Measurements from ENCODE around the gene SLC2A9.

The SLC2A9 gene

GRCh38 chr4:9899306-9900055, 121.8 kb downstream of the SLC2A9 start:
- H3K9me3 ChIP-seq (ENCODE audit: insufficient read depth, low read depth, low read length) = no peaks in the 10 kb centered on the region
- no peaks in the 10 kb centered on the region for H3F3A ChIP-seq (ENCODE audit: low read depth)
- H4K20me1 ChIP-seq (ENCODE audit: insufficient read depth, low read length, poor library complexity, severe bottlenecking) = no peaks in the 10 kb centered on the region
- no peaks in the 10 kb centered on the region for H3K79me2 ChIP-seq (ENCODE audit: insufficient read depth, low read length)
- H2AFZ ChIP-seq (ENCODE audit: low read length) = no peak overlapping the region
- no peak for TF ChIP-seq CTCF (conservative IDR thresholded peaks at IDR 0.05; ENCODE audit: low read length)
- no peak for TF ChIP-seq EZH2phosphoT487 (IDR thresholded peaks at IDR 0.05; ENCODE audit: borderline replicate concordance)
- H3K36me3 ChIP-seq (ENCODE audit: insufficient read depth, low read length) = no peaks in the 10 kb centered on the region
- H3K4me1 ChIP-seq (ENCODE audit: insufficient read depth, low read length, poor library complexity, severe bottlenecking) = no peaks in the 10 kb centered on the region
- no peaks in the 10 kb centered on the region for H3K27me3 ChIP-seq (ENCODE audit: insufficient read depth, low read length, poor library complexity, severe bottlenecking)
- H3K4me2 ChIP-seq (ENCODE audit: low read depth, low read length, poor library complexity, severe bottlenecking) = no peak overlapping the region
- no peak overlapping the region for H3K4me3 ChIP-seq (ENCODE audit: low read length, poor library complexity, severe bottlenecking)
- no peaks in the 10 kb centered on the region for H3K9me2 ChIP-seq (replicated peaks; ENCODE audit: low read depth, low read length)
- H3K9ac ChIP-seq (ENCODE audit: low read depth, low read length, poor library complexity, severe bottlenecking) = no peak overlapping the region

- Histone ChIP-seq H3K27me3 (ENCODE audit: insufficient read depth, low read length, poor library complexity, severe bottlenecking) (no peaks in the 10 kb centered on the region), H3K9ac (ENCODE audit: low read depth, low read length, poor library complexity, severe bottlenecking) (no peak overlapping the region), H3K4me1 (ENCODE audit: insufficient read depth, low read length, poor library complexity, severe bottlenecking) (no peaks in the 10 kb centered on the region), H3K9me3 (ENCODE audit: insufficient read depth, low read depth, low read length) (no peaks in the 10 kb centered on the region), H2AFZ (ENCODE audit: low read length) (no peak overlapping the region), H3K4me3 (ENCODE audit: low read length, poor library complexity, severe bottlenecking) (no peak overlapping the region), H4K20me1 (ENCODE audit: insufficient read depth, low read length, poor library complexity, severe bottlenecking) (no peaks in the 10 kb centered on the region), H3K4me2 (ENCODE audit: low read depth, low read length, poor library complexity, severe bottlenecking) (no peak overlapping the region), H3K79me2 (ENCODE audit: insufficient read depth, low read length) (no peaks in the 10 kb centered on the region), H3K9me2 (replicated peaks; ENCODE audit: low read depth, low read length) (no peaks in the 10 kb centered on the region), H3K36me3 (ENCODE audit: insufficient read depth, low read length) (no peaks in the 10 kb centered on the region), H3F3A (ENCODE audit: low read depth) (no peaks in the 10 kb centered on the region)
- TF ChIP-seq EZH2phosphoT487 (IDR thresholded peaks at IDR 0.05; ENCODE audit: borderline replicate concordance) (no peak), CTCF (conservative IDR thresholded peaks at IDR 0.05; ENCODE audit: low read length) (peak; percentile 50)
Observed at GRCh38 chr4:9898596-9899305, 122.5 kb downstream of the SLC2A9 start.

- H3K4me3 ChIP-seq (ENCODE audit: low read length, poor library complexity, severe bottlenecking) = no peak overlapping the region
- no peaks in the 10 kb centered on the region for H3K36me3 ChIP-seq (ENCODE audit: insufficient read depth, low read length)
- TF ChIP-seq CTCF (conservative IDR thresholded peaks at IDR 0.05; ENCODE audit: low read length) (no peak), EZH2phosphoT487 (IDR thresholded peaks at IDR 0.05; ENCODE audit: borderline replicate concordance) (no peak)
- no peaks in the 10 kb centered on the region for H3K79me2 ChIP-seq (ENCODE audit: insufficient read depth, low read length)
- no peaks in the 10 kb centered on the region for H4K20me1 ChIP-seq (ENCODE audit: insufficient read depth, low read length, poor library complexity, severe bottlenecking)
- H3K9me2 ChIP-seq (replicated peaks; ENCODE audit: low read depth, low read length) = no peaks in the 10 kb centered on the region
- no peak overlapping the region for H3K4me2 ChIP-seq (ENCODE audit: low read depth, low read length, poor library complexity, severe bottlenecking)
- no peak overlapping the region for H3K9ac ChIP-seq (ENCODE audit: low read depth, low read length, poor library complexity, severe bottlenecking)
- H3F3A ChIP-seq (ENCODE audit: low read depth) = no peaks in the 10 kb centered on the region
- no peaks in the 10 kb centered on the region for H3K27me3 ChIP-seq (ENCODE audit: insufficient read depth, low read length, poor library complexity, severe bottlenecking)
- H3K9me3 ChIP-seq (ENCODE audit: insufficient read depth, low read depth, low read length) = no peaks in the 10 kb centered on the region
- no peak overlapping the region for H2AFZ ChIP-seq (ENCODE audit: low read length)
- no peaks in the 10 kb centered on the region for H3K4me1 ChIP-seq (ENCODE audit: insufficient read depth, low read length, poor library complexity, severe bottlenecking)
Observed at GRCh38 chr4:9895333-9895705, 126.0 kb downstream of the SLC2A9 start.

All from Loucy (cell line).